Heart left ventricle (tissue), 13 donors: ENCODE measurements around the gene TDP1.

Experiments
- POLR2A ChIP-seq, 2 donors: fragments of 450-650 bp; IDR thresholded peaks; one replicate each; pipeline ENCODE4 v1.6.1; 2017; ENCODE audit warnings: antibody characterized with exemption in 2 of 2, mild to moderate bottlenecking in 2 of 2, moderate library complexity in 2 of 2
- TF ChIP-seq, protein P1 (sequence below), 12 donors: fragments of 200-600 bp; sonication (generic) in 4 of 12; IDR thresholded peaks; one replicate each; pipeline versions ENCODE4 v1.5.0 to v1.8.0; 2018 to 2022; ENCODE audit warnings: antibody characterized with exemption in 12 of 12, mild to moderate bottlenecking in 5 of 12
- donor health status: ischemic (EF 13 %, LVEDD 7.1; RV severe dilation, severe dysfunction).
- donor health status: DM: no; HTN: yes; CAD: no.
- donor health status: DM: no; HTN: no; CAD: no.
- donor health status: ischemic (EF 25% LVEDD 6.9; RV normal size, moderate dysfunction).
- donor health status: ischemic (EF 25% LVEDD 5.7; RV mildly dilated, moderate dysfunction).
- donor health status: ischemic (EF 35%, LVEDD 5.7; RV mildly dilated, moderate dysfunction).
- donor health status: nonischemic (EF 11% LVEDD 7.7; RV severe dilation, severe dysfunction).
- donor health status: DM: yes; HTN: yes; CAD: no.
- donor health status: PGD.
- donor health status: ischemic (EF 29% LVEDD 5.4; RV normal size, mild dysfunction).
- donor health status: nonischemic (EF 23%, LVEDD 6.1; RV moderate dilation, normal function).

DNA sequence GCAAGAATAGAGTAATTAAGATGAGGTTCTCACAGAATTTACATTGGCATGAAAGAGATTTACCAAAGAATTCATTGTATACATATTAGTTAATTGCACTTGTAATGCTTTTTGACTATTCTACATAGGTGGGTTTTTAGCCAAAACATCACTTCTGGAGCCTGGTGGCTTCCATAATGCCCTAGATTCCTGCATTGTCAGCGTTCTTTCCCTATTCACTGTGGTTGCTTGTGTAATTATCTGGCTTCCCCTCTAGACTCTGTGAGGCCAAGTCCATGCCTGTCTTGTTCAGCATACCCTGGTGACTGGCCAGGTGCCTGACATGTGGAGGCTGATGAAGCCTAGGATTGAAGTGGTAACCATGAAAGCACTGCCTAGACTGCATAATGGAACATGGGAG lies 41.2 kb downstream of the TDP1 start:
- TF ChIP-seq, protein P1, sequence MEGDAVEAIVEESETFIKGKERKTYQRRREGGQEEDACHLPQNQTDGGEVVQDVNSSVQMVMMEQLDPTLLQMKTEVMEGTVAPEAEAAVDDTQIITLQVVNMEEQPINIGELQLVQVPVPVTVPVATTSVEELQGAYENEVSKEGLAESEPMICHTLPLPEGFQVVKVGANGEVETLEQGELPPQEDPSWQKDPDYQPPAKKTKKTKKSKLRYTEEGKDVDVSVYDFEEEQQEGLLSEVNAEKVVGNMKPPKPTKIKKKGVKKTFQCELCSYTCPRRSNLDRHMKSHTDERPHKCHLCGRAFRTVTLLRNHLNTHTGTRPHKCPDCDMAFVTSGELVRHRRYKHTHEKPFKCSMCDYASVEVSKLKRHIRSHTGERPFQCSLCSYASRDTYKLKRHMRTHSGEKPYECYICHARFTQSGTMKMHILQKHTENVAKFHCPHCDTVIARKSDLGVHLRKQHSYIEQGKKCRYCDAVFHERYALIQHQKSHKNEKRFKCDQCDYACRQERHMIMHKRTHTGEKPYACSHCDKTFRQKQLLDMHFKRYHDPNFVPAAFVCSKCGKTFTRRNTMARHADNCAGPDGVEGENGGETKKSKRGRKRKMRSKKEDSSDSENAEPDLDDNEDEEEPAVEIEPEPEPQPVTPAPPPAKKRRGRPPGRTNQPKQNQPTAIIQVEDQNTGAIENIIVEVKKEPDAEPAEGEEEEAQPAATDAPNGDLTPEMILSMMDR (IDR thresholded peaks at IDR 0.05) = no peak
- no peak for TF ChIP-seq POLR2A (IDR thresholded peaks at IDR 0.05)
